Inferior parietal cortex (tissue), 1 donor: ENCODE results near the gene IRGM.

Source experiments
- DNase-seq: peaks from one replicate; pipeline ENCODE4 v3.0.0-alpha.2; 2016; ENCODE audit errors: extremely low spot score

The IRGM gene

DNA sequence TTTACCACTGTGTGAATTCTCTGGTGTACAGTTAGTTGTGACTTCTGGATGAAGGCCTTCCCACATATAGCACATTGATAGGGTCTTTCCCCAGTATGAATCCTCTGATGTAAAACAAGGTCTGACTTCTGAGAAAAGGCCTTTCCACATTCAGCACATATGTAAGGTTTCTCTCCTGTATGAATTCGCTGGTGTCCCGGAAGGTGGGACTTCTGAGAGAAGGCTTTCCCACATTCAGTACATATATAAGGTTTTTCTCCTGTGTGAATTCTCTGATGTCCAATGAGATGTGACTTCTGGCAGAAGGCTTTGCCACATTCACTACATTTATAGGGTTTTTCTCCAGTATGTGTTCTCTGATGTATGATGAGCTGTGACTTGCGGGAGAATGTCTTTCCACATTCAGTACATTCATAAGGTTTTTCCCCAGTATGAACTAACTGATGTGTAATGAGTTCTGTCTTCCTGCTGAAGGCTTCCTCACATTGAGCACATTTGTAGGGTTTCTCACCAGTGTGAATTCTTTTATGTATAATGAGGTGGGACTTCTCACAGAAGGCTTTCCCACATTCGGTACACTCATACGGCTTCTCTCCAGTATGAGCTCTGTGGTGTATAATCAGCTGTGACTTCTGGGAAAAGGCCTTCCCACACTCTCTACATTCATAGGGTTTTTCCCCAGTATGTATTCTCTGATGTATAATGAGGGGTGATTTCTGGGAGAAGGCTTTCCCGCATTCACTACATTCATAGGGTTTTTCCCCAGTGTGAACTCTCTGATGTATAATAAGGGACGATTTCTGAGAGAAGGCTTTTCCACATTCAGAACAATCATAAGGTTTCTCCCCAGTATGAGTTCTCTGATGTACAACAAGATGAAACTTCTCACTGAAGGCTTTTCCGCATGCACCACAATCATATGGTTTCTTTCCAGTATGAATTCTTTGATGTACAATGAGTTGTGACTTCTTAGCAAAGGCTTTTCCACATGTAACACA, 49.4 kb downstream of the IRGM start:
- DNase-seq: no peak
